ENCODE results near the gene IGLL5.
A peak's percentile ranks its signal among the peaks of the same experiment; 100 is the strongest.

IGLL5 gene

DNA sequence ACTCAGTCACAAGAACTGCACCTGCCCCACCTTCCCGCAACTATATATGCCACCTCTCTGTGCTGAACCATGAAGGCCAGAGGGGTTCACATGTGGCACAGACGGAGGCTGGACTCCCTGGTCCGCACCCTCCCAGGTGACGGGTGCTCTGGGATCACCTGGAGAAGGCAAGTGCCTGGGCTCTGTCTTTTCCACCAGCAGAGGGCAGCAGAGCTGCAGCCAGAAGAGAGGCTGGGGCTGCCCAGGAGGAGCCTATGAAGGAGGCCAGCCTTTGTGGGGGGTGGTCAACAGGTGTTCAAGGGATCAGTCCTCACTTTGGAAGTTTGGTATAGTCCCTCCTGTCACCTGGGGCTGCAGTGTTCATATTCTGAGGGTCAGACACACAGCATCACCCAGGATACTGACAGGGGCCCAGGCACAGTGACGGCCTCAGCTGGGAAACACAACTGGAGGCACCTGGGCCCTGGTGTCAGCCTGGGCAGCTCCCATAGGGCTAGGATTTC is 39.2 kb upstream of the IGLL5 start:
- Histone ChIP-seq H3K4me2 (ENCODE audit: low read length, poor library complexity, severe bottlenecking) (no peak overlapping the region), H2AK5ac (ENCODE audit: low read length, severe bottlenecking) (no peak overlapping the region), H3K9ac (ENCODE audit: low read length) (no peak overlapping the region), H2BK12ac (ENCODE audit: low read length in 2 of 2) (no peak overlapping the region), H2BK5ac (ENCODE audit: low read depth, low read length, poor library complexity, severe bottlenecking) (no peak overlapping the region), H2BK15ac (ENCODE audit: low read depth, poor library complexity, severe bottlenecking) (no peak overlapping the region), H4K8ac (ENCODE audit: low read length) (no peak overlapping the region), H2BK120ac (ENCODE audit: low read depth, low read length) (no peak overlapping the region), H2AFZ (ENCODE audit: low read depth, low read length) (no peak overlapping the region), H3K9me3 (ENCODE audit: control insufficient read depth, low read length) (no peaks in the 10 kb centered on the region), H3K18ac (ENCODE audit: low read depth in 1 of 2, low read length in 2 of 2) (no peak overlapping the region), H3K27me3 (ENCODE audit: control insufficient read depth in 1 of 2, insufficient read depth in 1 of 2, low read length in 2 of 2) (peaks cover 11 to 63% of the 10 kb centered on the region in 2 experiments), H3K23ac (ENCODE audit: low read length in 2 of 2) (no peak overlapping the region), H3K4me3 (ENCODE audit: insufficient read depth in 1 of 2, low read depth in 1 of 2, low read length in 2 of 2) (no peak overlapping the region), H4K91ac (ENCODE audit: low read length) (no peak overlapping the region), H3K79me1 (replicated peaks; ENCODE audit: low read length, poor library complexity, severe bottlenecking) (no peaks in the 10 kb centered on the region), H3K4ac (ENCODE audit: low read depth in 1 of 2, low read length in 2 of 2) (no peak overlapping the region), H3K27ac (ENCODE audit: low read length, poor library complexity, severe bottlenecking) (no peak overlapping the region), H3K4me1 (ENCODE audit: control insufficient read depth, insufficient read depth, low read depth, low read length) (no peaks in the 10 kb centered on the region), H3K14ac (ENCODE audit: low read length in 2 of 2) (no peak overlapping the region), H3K36me3 (ENCODE audit: control insufficient read depth in 1 of 2, insufficient read depth in 2 of 2, low read depth in 1 of 2, low read length in 2 of 2) (no peaks in the 10 kb centered on the region)
- 42% methylated on average over 5 of the region's 5 CpGs for WGBS
- DNase-seq: peak; percentile 1

DNA sequence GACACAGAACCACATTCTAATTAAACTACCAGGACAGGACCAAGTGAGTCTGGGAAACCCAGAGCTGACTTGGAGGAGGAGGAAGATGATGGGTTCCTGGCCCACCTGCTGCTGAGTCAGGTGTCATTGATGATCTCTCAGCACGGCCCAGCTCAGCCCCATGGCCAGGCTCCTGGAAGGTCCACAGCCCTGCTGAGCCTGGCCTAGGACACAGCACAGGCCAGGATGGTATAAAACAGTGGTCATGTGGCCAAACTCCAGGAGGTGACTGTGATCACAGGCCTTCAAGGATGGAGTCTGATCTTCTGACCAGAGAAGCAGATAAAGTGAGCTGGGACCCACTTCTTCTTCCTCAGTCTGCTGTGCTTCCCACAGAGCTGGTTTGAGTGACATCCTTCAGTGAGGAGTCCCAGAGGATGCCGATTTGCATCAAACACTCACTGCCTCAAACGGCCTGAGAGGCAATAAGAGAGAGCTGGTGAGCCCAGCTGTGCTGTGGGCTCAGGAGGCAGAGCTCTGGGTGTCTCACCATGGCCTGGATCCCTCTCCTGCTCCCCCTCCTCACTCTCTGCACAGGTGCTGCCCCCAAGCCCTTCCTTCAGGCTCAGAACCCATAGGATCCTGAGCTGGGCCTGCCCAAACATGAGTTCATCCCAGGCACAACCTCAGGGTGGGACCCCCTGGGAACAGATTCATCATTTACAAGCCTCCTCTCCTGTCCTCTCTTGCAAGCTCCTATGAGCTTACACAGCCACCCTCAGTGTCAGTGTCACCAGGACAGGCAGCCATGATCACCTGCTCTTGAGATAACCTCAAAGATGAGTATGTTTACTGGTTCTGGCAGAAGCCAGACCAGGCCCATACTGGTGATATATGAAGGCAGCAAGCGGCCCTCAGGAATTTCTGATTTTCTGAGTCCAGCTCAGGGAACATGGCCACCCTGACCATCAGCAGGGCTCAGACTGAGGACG is 37.7 kb upstream of the IGLL5 start:
- H3K9me3 ChIP-seq (ENCODE audit: control insufficient read depth, low read length): no peaks in the 10 kb centered on the region
- no peak overlapping the region for H2BK120ac ChIP-seq (ENCODE audit: low read depth, low read length)
- no peak overlapping the region for H2BK12ac ChIP-seq (ENCODE audit: low read length in 2 of 2)
- no peak overlapping the region for H3K9ac ChIP-seq (ENCODE audit: low read length)
- no peaks in the 10 kb centered on the region for H3K79me1 ChIP-seq (replicated peaks; ENCODE audit: low read length, poor library complexity, severe bottlenecking)
- no peak overlapping the region for H2BK5ac ChIP-seq (ENCODE audit: low read depth, low read length, poor library complexity, severe bottlenecking)
- H2AFZ ChIP-seq (ENCODE audit: low read depth, low read length): no peak overlapping the region
- H3K4me3 ChIP-seq (ENCODE audit: insufficient read depth in 1 of 2, low read depth in 1 of 2, low read length in 2 of 2): no peak overlapping the region
- no peak overlapping the region for H3K23ac ChIP-seq (ENCODE audit: low read length in 2 of 2)
- WGBS: 47% methylated on average over 5 of the region's 5 CpGs
- no peak overlapping the region for H3K18ac ChIP-seq (ENCODE audit: low read depth in 1 of 2, low read length in 2 of 2)
- no peak overlapping the region for H3K27ac ChIP-seq (ENCODE audit: low read length, poor library complexity, severe bottlenecking)
- H3K36me3 ChIP-seq (ENCODE audit: control insufficient read depth in 1 of 2, insufficient read depth in 2 of 2, low read depth in 1 of 2, low read length in 2 of 2): no peaks in the 10 kb centered on the region
- H3K4me2 ChIP-seq (ENCODE audit: low read length, poor library complexity, severe bottlenecking): no peak overlapping the region
- H3K27me3 ChIP-seq (ENCODE audit: control insufficient read depth in 1 of 2, insufficient read depth in 1 of 2, low read length in 2 of 2): peaks cover 11 to 67% of the 10 kb centered on the region in 2 experiments
- H3K4me1 ChIP-seq (ENCODE audit: control insufficient read depth, insufficient read depth, low read depth, low read length): no peaks in the 10 kb centered on the region
- DNase-seq: no peak
- H3K14ac ChIP-seq (ENCODE audit: low read length in 2 of 2): no peak overlapping the region
- no peak overlapping the region for H2BK15ac ChIP-seq (ENCODE audit: low read depth, poor library complexity, severe bottlenecking)
- H3K4ac ChIP-seq (ENCODE audit: low read depth in 1 of 2, low read length in 2 of 2): no peak overlapping the region
- no peak overlapping the region for H4K91ac ChIP-seq (ENCODE audit: low read length)
- H2AK5ac ChIP-seq (ENCODE audit: low read length, severe bottlenecking): no peak overlapping the region
- H4K8ac ChIP-seq (ENCODE audit: low read length): no peak overlapping the region

- H3K36me3 ChIP-seq (ENCODE audit: control insufficient read depth in 1 of 2, insufficient read depth in 2 of 2, low read depth in 1 of 2, low read length in 2 of 2): no peaks in the 10 kb centered on the region
- H3K9me3 ChIP-seq (ENCODE audit: control insufficient read depth, low read length): no peaks in the 10 kb centered on the region
- no peak overlapping the region for H2BK5ac ChIP-seq (ENCODE audit: low read depth, low read length, poor library complexity, severe bottlenecking)
- H2AK5ac ChIP-seq (ENCODE audit: low read length, severe bottlenecking): no peak overlapping the region
- no peak overlapping the region for H3K9ac ChIP-seq (ENCODE audit: low read length)
- H3K4me3 ChIP-seq (ENCODE audit: insufficient read depth in 1 of 2, low read depth in 1 of 2, low read length in 2 of 2): no peak overlapping the region
- H3K4ac ChIP-seq (ENCODE audit: low read depth in 1 of 2, low read length in 2 of 2): no peak overlapping the region
- no peak overlapping the region for H3K18ac ChIP-seq (ENCODE audit: low read depth in 1 of 2, low read length in 2 of 2)
- no peak overlapping the region for H2BK120ac ChIP-seq (ENCODE audit: low read depth, low read length)
- H4K8ac ChIP-seq (ENCODE audit: low read length): no peak overlapping the region
- no peak overlapping the region for H4K91ac ChIP-seq (ENCODE audit: low read length)
- no peak overlapping the region for H3K27ac ChIP-seq (ENCODE audit: low read length, poor library complexity, severe bottlenecking)
- H3K4me1 ChIP-seq (ENCODE audit: control insufficient read depth, insufficient read depth, low read depth, low read length): no peaks in the 10 kb centered on the region
- DNase-seq: no peak
- 87% methylated on average over 5 of the region's 5 CpGs for WGBS
- H2BK15ac ChIP-seq (ENCODE audit: low read depth, poor library complexity, severe bottlenecking): no peak overlapping the region
- H2AFZ ChIP-seq (ENCODE audit: low read depth, low read length): no peak overlapping the region
- no peak overlapping the region for H3K23ac ChIP-seq (ENCODE audit: low read length in 2 of 2)
- H3K14ac ChIP-seq (ENCODE audit: low read length in 2 of 2): no peak overlapping the region
- no peak overlapping the region for H2BK12ac ChIP-seq (ENCODE audit: low read length in 2 of 2)
- H3K4me2 ChIP-seq (ENCODE audit: low read length, poor library complexity, severe bottlenecking): no peak overlapping the region
- peaks cover 11 to 72% of the 10 kb centered on the region in 2 experiments for H3K27me3 ChIP-seq (ENCODE audit: control insufficient read depth in 1 of 2, insufficient read depth in 1 of 2, low read length in 2 of 2)
- H3K79me1 ChIP-seq (replicated peaks; ENCODE audit: low read length, poor library complexity, severe bottlenecking): no peaks in the 10 kb centered on the region
Observed at GRCh38 chr22:22851969-22852368, 35.6 kb upstream of the IGLL5 start.

- H2BK5ac ChIP-seq (ENCODE audit: low read depth, low read length, poor library complexity, severe bottlenecking): no peak overlapping the region
- no peaks in the 10 kb centered on the region for H3K4me1 ChIP-seq (ENCODE audit: control insufficient read depth, insufficient read depth, low read depth, low read length)
- no peak overlapping the region for H3K18ac ChIP-seq (ENCODE audit: low read depth in 1 of 2, low read length in 2 of 2)
- no peak overlapping the region for H2AK5ac ChIP-seq (ENCODE audit: low read length, severe bottlenecking)
- H3K4ac ChIP-seq (ENCODE audit: low read depth in 1 of 2, low read length in 2 of 2): no peak overlapping the region
- no peak overlapping the region for H3K4me2 ChIP-seq (ENCODE audit: low read length, poor library complexity, severe bottlenecking)
- no peak overlapping the region for H2BK120ac ChIP-seq (ENCODE audit: low read depth, low read length)
- no peak overlapping the region for H2BK15ac ChIP-seq (ENCODE audit: low read depth, poor library complexity, severe bottlenecking)
- no peak overlapping the region for H3K27ac ChIP-seq (ENCODE audit: low read length, poor library complexity, severe bottlenecking)
- H4K8ac ChIP-seq (ENCODE audit: low read length): no peak overlapping the region
- H3K9me3 ChIP-seq (ENCODE audit: control insufficient read depth, low read length): no peaks in the 10 kb centered on the region
- H3K4me3 ChIP-seq (ENCODE audit: insufficient read depth in 1 of 2, low read depth in 1 of 2, low read length in 2 of 2): no peak overlapping the region
- WGBS: 50% methylated on average over 2 of the region's 2 CpGs
- H2AFZ ChIP-seq (ENCODE audit: low read depth, low read length): no peak overlapping the region
- peaks cover 6 to 75% of the 10 kb centered on the region in 2 experiments for H3K27me3 ChIP-seq (ENCODE audit: control insufficient read depth in 1 of 2, insufficient read depth in 1 of 2, low read length in 2 of 2)
- no peak overlapping the region for H2BK12ac ChIP-seq (ENCODE audit: low read length in 2 of 2)
- H3K36me3 ChIP-seq (ENCODE audit: control insufficient read depth in 1 of 2, insufficient read depth in 2 of 2, low read depth in 1 of 2, low read length in 2 of 2): no peaks in the 10 kb centered on the region
- H3K14ac ChIP-seq (ENCODE audit: low read length in 2 of 2): no peak overlapping the region
- no peak overlapping the region for H4K91ac ChIP-seq (ENCODE audit: low read length)
- no peak overlapping the region for H3K23ac ChIP-seq (ENCODE audit: low read length in 2 of 2)
- DNase-seq: no peak
- H3K79me1 ChIP-seq (replicated peaks; ENCODE audit: low read length, poor library complexity, severe bottlenecking): no peaks in the 10 kb centered on the region
- H3K9ac ChIP-seq (ENCODE audit: low read length): no peak overlapping the region
Observed at GRCh38 chr22:22853713-22854112, 33.9 kb upstream of the IGLL5 start.

All from mesenchymal stem cell (in vitro differentiated cells and primary cell).